ENCODE measurements around the gene RRAGB.

RRAGB gene

DNA sequence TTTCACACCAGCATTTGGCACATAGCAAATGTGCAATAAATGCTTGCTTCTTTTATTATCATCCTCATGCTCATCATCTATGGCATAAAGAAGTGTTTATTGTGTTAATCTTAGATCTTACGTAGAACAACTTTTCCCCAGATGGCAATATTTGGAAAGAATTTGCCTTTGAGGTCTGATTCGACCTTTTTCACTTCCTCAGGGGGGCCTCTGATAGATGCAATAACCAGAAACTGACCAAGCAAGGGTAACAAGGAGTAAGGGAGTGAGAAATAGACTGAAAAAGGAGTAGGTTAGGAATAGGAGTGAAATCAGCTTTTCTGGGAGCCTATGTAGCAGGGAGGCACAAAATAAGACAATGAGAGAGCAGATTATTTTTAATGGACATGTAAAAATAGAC, 70.2 kb downstream of the RRAGB start:
- Histone ChIP-seq H3K4me2 (no peak overlapping the region), H3K4me1 (no peaks in the 10 kb centered on the region), H3K27ac (no peak overlapping the region), H3K9me3 (replicated peaks in 1 of 11) (no peaks in the 10 kb centered on the region), H3K27me3 (peaks cover 42 to 83% (median 72%) of the 10 kb centered on the region in 11 experiments), H3K4me3 (no peak overlapping the region), H3K36me3 (no peaks in the 10 kb centered on the region), H4K20me1 (no peaks in the 10 kb centered on the region), H3K9ac (no peak overlapping the region)
- TF ChIP-seq Cebpa-rat (IDR thresholded peaks at IDR 0.05), result no peak

DNA sequence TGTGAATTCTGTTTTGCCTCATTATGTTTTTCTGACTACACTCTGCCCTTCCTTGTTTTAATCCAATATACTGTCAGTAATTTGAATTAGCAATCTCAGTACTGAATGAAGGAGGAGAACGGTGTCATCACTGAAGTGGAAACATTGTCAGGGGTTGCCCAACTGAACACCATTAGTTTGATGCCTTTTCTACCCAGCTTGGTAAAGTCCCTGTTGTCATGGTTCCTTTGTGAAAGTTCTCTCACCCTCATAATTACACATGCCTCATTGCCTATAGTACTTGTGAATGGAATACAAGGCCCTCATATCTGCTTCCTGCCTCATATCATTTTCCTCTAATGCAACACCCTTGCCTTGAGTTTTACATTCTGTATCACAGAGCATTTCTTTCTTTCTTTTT, 76.9 kb downstream of the RRAGB start:
- Histone ChIP-seq H3K9ac (no peak overlapping the region), H3K27me3 (peaks cover 87 to 100% (median 96%) of the 10 kb centered on the region in 11 experiments), H3K4me3 (no peak overlapping the region), H3K36me3 (no peaks in the 10 kb centered on the region), H4K20me1 (0 out of 22 replicates have a peak, but pooled peaks cover 0 to 2% (median 0%) of the 10 kb centered on the region in 11 experiments), H3K9me3 (replicated peaks in 1 of 11) (no peaks in the 10 kb centered on the region; a peak in 2 of 22 replicates), H3K4me2 (no peak overlapping the region), H3K27ac (no peak overlapping the region), H3K4me1 (no peaks in the 10 kb centered on the region)
- no peak for TF ChIP-seq Cebpa-rat (IDR thresholded peaks at IDR 0.05)

DNA sequence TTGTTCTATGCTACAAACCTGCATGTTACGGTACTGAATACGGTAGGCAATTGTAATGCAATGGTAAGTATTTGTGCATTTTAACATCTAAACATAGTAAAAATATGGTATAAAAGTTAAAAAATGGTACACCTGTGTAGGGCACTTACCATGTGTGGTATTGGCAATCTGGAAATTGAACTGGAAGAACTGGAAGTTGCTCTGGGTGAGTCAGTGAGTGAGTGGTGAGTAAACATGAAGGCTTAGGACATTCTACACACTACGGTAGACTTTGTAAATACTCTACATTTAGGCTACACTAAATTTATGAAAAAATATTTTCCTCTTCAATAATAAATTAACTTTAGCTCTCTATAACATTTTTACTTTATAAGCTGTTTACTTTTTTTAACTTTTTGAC, 78.9 kb downstream of the RRAGB start:
- Histone ChIP-seq H3K4me1 (no peaks in the 10 kb centered on the region), H3K27me3 (peaks cover 91 to 100% (median 96%) of the 10 kb centered on the region in 11 experiments), H3K4me2 (no peak overlapping the region), H3K27ac (no peak overlapping the region), H4K20me1 (0 out of 22 replicates have a peak, but pooled peaks cover 0 to 2% (median 0%) of the 10 kb centered on the region in 11 experiments), H3K9me3 (replicated peaks in 1 of 11) (no peaks in the 10 kb centered on the region; a peak in 2 of 22 replicates), H3K4me3 (no peak overlapping the region), H3K9ac (no peak overlapping the region), H3K36me3 (no peaks in the 10 kb centered on the region)
- no peak for TF ChIP-seq Cebpa-rat (IDR thresholded peaks at IDR 0.05)

DNA sequence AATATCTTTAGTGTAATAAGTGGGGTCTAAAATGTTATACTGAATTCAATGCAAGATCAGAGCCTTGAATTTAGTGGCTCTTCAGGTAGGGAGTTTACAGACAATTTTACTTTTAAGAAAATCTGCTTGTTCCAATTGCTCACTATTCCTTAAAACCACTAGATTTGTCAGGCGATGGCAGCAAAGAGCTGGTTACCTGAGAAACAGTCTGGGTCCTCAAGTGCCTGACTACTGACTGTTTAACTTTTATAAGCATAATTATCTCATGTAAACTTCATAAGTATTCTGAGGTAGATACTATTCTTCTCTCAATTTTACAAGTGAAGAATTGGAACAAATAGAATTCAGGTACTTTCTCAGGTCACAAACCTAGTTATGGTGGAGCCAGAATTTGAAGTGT, 84.3 kb downstream of the RRAGB start:
- TF ChIP-seq Cebpa-rat (IDR thresholded peaks at IDR 0.05), result no peak
- no peak overlapping the region for H3K4me2 ChIP-seq
- H3K9me3 ChIP-seq (replicated peaks in 1 of 11), result no peaks in the 10 kb centered on the region; a peak in 2 of 22 replicates
- H4K20me1 ChIP-seq, result no peaks in the 10 kb centered on the region; a peak in 1 of 22 replicates
- H3K9ac ChIP-seq, result no peak overlapping the region
- peaks cover 84 to 94% (median 90%) of the 10 kb centered on the region in 11 experiments for H3K27me3 ChIP-seq
- no peaks in the 10 kb centered on the region for H3K36me3 ChIP-seq
- no peak overlapping the region for H3K4me3 ChIP-seq
- H3K27ac ChIP-seq, result no peak overlapping the region
- no peaks in the 10 kb centered on the region for H3K4me1 ChIP-seq

Data from BLaER1 treated with 17β-estradiol and CSF1 and Interleukin-3, amounts not matched to agents 10 nM and 100 nM (cell line).